GM12878 (cell line): ENCODE data around the gene AP4S1. TPM values are rescaled to one million over a fixed set of nuclear protein-coding genes. Genes with fewer than 3 reads are reported as not detected.

Experiments used
- ATAC-seq: fragments of 200-7000 bp; cut with Tn5 transposase; 3 replicates; pipeline ENCODE4 v1.9.1; 2020; ENCODE audit warnings: mild to moderate bottlenecking, moderate library complexity
- BruUV-seq: library from RNA; stranded (reverse); fragments of 400-500 nt; replicated peaks from 2 replicates; lab custom pipeline; 2021; lab: Mats Ljungman, UMichigan
- CTCF ChIA-PET: fragments of 300-600 bp; sonication (Branson Sonifier 250); formaldehyde crosslinking; extraction: SDS; loops from one replicate; lab custom pipeline; 2021; ENCODE audit warnings: inconsistent platforms; lab: Yijun Ruan, JAX
- POLR2A ChIA-PET: fragments of 350-600 bp; formaldehyde crosslinking; extraction: SDS; loops from one replicate; lab custom pipeline; 2021; ENCODE audit warnings: inconsistent platforms; lab: Charles Lee
- RAD21 ChIA-PET: fragments of 300-600 bp; sonication (Branson Sonifier 250); formaldehyde crosslinking; loops from one replicate; lab custom pipeline; 2023; ENCODE audit warnings: antibody characterized with exemption; ENCODE audit not compliant: unreplicated experiment; lab: Charles Lee
- SMC1A ChIA-PET: fragments of 300-600 bp; sonication (Branson Sonifier 250); formaldehyde crosslinking; loops from one replicate; lab custom pipeline; 2023; ENCODE audit not compliant: unreplicated experiment, uncharacterized antibody; lab: Charles Lee
- DNase-seq: peaks from one replicate; pipeline ENCODE4 v3.0.0-alpha.2; 2011; ENCODE audit warnings: low read depth, low spot score
- FAIRE-seq: peaks from 3 replicates; lab custom pipeline; 2011; peaks lifted over from hg19 to GRCh38; lab: Jason Lieb, UNC
- H2AFZ ChIP-seq: 2 replicates; pipeline ENCODE4 v1.6.0; 2011; ENCODE audit warnings: low read depth, low read length, control low read depth; ENCODE audit not compliant: control insufficient read depth
- H3K27ac ChIP-seq: 2 replicates; pipeline ENCODE4 v1.5.1; 2011; ENCODE audit warnings: control low read depth; ENCODE audit not compliant: control insufficient read depth, insufficient read depth
- H3K27me3 ChIP-seq, 2 experiments: replicated peaks in 1 of 2; 2 replicates each; pipeline versions ENCODE4 v1.6.0 to v1.6.1; 2011; ENCODE audit warnings: low read length in 1 of 2; ENCODE audit not compliant: control insufficient read depth in 2 of 2, insufficient read depth in 2 of 2
- H3K36me3 ChIP-seq, 2 experiments: 2 replicates each; pipeline ENCODE4 v1.5.1; 2011; ENCODE audit warnings: low read length in 1 of 2; ENCODE audit not compliant: control insufficient read depth in 2 of 2, insufficient read depth in 2 of 2
- H3K4me1 ChIP-seq: 2 replicates; pipeline ENCODE4 v1.6.1; 2011; ENCODE audit warnings: mild to moderate bottlenecking, low read length, moderate library complexity, mixed read lengths; ENCODE audit not compliant: control insufficient read depth, insufficient read depth
- H3K4me2 ChIP-seq: 2 replicates; pipeline ENCODE4 v1.6.0; 2011; ENCODE audit warnings: control low read depth; ENCODE audit not compliant: control insufficient read depth, insufficient read depth
- H3K4me3 ChIP-seq: fragments of 200-600 bp; sonication (generic); 2 replicates; pipeline ENCODE4 v1.5.1; 2016
- H3K79me2 ChIP-seq: 2 replicates; pipeline ENCODE4 v1.6.0; 2011; ENCODE audit warnings: low read length; ENCODE audit not compliant: control insufficient read depth, insufficient read depth
- H3K9ac ChIP-seq: 2 replicates; pipeline ENCODE4 v1.8.0; 2011; ENCODE audit warnings: low read length, control low read depth, mixed read lengths; ENCODE audit not compliant: control insufficient read depth, insufficient read depth
- H3K9me3 ChIP-seq: replicated peaks from 3 replicates; pipeline ENCODE4 v1.5.1; 2011; ENCODE audit warnings: mild to moderate bottlenecking, low read length; ENCODE audit not compliant: control insufficient read depth, insufficient read depth
- H4K20me1 ChIP-seq: 2 replicates; pipeline ENCODE4 v1.6.0; 2011; ENCODE audit not compliant: control insufficient read depth, insufficient read depth
- ATF2 ChIP-seq: IDR thresholded peaks from 2 replicates; pipeline ENCODE4 v1.6.1; 2012; ENCODE audit warnings: low read length, inconsistent platforms
- BACH1 ChIP-seq: fragments of 450-650 bp; IDR thresholded peaks from 2 replicates; pipeline ENCODE4 v1.6.1; 2017; ENCODE audit warnings: mild to moderate bottlenecking, borderline replicate concordance
- BCLAF1 ChIP-seq: fragments of 450-650 bp; IDR thresholded peaks from 2 replicates; pipeline ENCODE4 v1.6.1; 2017; ENCODE audit warnings: antibody characterized with exemption, mild to moderate bottlenecking, moderate library complexity
- BHLHE40 ChIP-seq, 2 experiments: fragments of 450-650 bp in 1 of 2; IDR thresholded peaks; 2 replicates each; pipeline ENCODE4 v1.6.1; 2011 to 2017; ENCODE audit warnings: low read depth in 2 of 2, borderline replicate concordance in 1 of 2, improper control_type of control experiment in 1 of 2, low read length in 1 of 2, mild to moderate bottlenecking in 1 of 2
- CBFB ChIP-seq: IDR thresholded peaks from 2 replicates; pipeline ENCODE4 v1.6.1; 2016; ENCODE audit warnings: antibody characterized with exemption, low read depth
- RBBP5 ChIP-seq: fragments of 200-600 bp; sonication (generic); conservative IDR thresholded peaks from 2 replicates; pipeline ENCODE4 v1.6.1; 2016
- SRF ChIP-seq, 2 experiments: IDR thresholded peaks; 2 replicates each; pipeline ENCODE4 v1.6.1; 2011; ENCODE audit warnings: low read depth in 2 of 2, low read length in 2 of 2, mild to moderate bottlenecking in 1 of 2, moderate library complexity in 1 of 2
- TARDBP ChIP-seq: IDR thresholded peaks from 2 replicates; pipeline ENCODE4 v1.6.1; 2016; ENCODE audit warnings: borderline replicate concordance
- TCF3 ChIP-seq: IDR thresholded peaks from 2 replicates; pipeline ENCODE4 v1.6.1; 2012; ENCODE audit warnings: low read depth, mild to moderate bottlenecking, low read length, borderline replicate concordance; ENCODE audit not compliant: insufficient read depth
- WRNIP1 ChIP-seq: IDR thresholded peaks from 2 replicates; pipeline ENCODE4 v1.6.1; 2011; ENCODE audit warnings: low read depth, low read length, improper control_type of control experiment, borderline replicate concordance
- ZNF207 ChIP-seq: fragments of 450-650 bp; IDR thresholded peaks from 2 replicates; pipeline ENCODE4 v1.6.1; 2014; ENCODE audit warnings: antibody characterized with exemption, mild to moderate bottlenecking, borderline replicate concordance
- WGBS: methylation state at CpG from one replicate; pipeline ENCODE4 v1.1.6; 2016; ENCODE audit warnings: low lambda C conversion rate; ENCODE audit not compliant: insufficient replicate concordance, insufficient coverage; ENCODE audit errors: missing lambda C conversion rate; 5-methylcytosine and 5-hydroxymethylcytosine counted together
- in situ Hi-C: fragments of 300-500 bp; cut with MboI; formaldehyde crosslinking; loops from 9 replicates; pipeline ENCODE4 v1.14.3; 2018; ENCODE audit warnings: mixed read lengths
- intact Hi-C: fragments of 100-400 bp; cut with micrococcal nuclease; formaldehyde crosslinking; loops from one replicate; pipeline ENCODE4 v1.14.2; 2022; ENCODE audit not compliant: unreplicated experiment
- polyA plus RNA-seq, 11 experiments: library from polyadenylated mRNA; depleted of rRNA in 4 of 11; unstranded in 6 of 11; stranded (reverse) in 5 of 11; fragments of >200 nt; fragmentation: Nextera tagmentation in 4 of 11; fragmentation: Illumina TruSeq in 1 of 11; extraction: Ambion mirVana in 4 of 11; extraction: Trizol in 1 of 11; gene quantifications; 1 replicate in 1 of 11; 2 replicates in 10 of 11; pipeline versions ENCODE4 v1.2.1 to v1.2.3, GENCODE V29; 2011 to 2016; ENCODE audit warnings: inconsistent platforms in 2 of 11, missing spikeins in 2 of 11, low read depth in 1 of 11
- total RNA-seq, 4 experiments: library from RNA; depleted of rRNA in 3 of 4; stranded (reverse); fragments of >200 nt in 3 of 4; fragmentation: Illumina TruSeq in 1 of 4; extraction: Trizol in 1 of 4; gene quantifications; 2 replicates each; pipeline versions ENCODE4 v1.2.1 to v1.2.3, GENCODE V29; 2013 to 2021
- TF ChIP-seq, protein P1 (sequence below), 3 experiments: IDR thresholded peaks in 2 of 3; conservative IDR thresholded peaks in 1 of 3; 2 replicates each; pipeline ENCODE4 v1.5.1; 2011; ENCODE audit warnings: low read depth in 3 of 3, low read length in 3 of 3, mild to moderate bottlenecking in 3 of 3, control low read depth in 2 of 3, moderate library complexity in 2 of 3, inconsistent platforms in 1 of 3, mixed read lengths in 1 of 3; ENCODE audit not compliant: control insufficient read depth in 2 of 3, insufficient read depth in 1 of 3; ENCODE audit errors: extremely low read depth in 1 of 3
- TF ChIP-seq, protein P2 (sequence below): fragments of 450-650 bp; formaldehyde crosslinking; IDR thresholded peaks from 2 replicates; pipeline ENCODE4 v1.4.0; 2022; ENCODE audit warnings: mild to moderate bottlenecking, moderate library complexity

The AP4S1 gene
- total and polyA plus RNA-seq, 10 of the 15 experiments (the other 5 are each of a cell fraction or from before 2014, with no cell fraction given), result 3.6 to 9.0 (median 5.7) TPM

- TF ChIP-seq BCLAF1, result no peak
- TF ChIP-seq SRF (IDR thresholded peaks at IDR 0.05; ENCODE audit: low read depth in 2 of 2, low read length in 2 of 2), result no peak
- no peak for TF ChIP-seq BACH1
Measured at GRCh38 chr14:31047503-31047902, 22.1 kb downstream of the AP4S1 start (continued).

DNA sequence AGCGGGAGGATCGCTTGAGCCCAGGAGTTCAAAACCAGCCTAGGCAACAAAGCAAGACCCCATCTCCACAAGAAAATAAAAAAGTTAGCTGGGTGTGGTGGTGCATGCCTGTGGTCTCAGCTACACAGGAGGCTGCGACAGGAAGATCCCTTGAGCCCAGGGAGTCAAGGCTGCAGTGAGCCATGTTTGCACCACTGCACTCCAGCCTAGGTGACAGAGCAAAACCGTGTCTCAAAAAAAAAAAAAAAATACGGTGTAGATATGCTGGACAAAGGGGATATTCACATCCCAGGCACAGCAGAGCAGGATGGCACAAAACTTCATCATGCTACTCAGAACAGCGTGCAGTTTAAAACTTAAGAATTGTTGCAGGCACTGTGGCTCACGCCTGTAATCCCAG, 25.6 kb downstream of the AP4S1 start:
- ChIA-PET POLR2A (interaction anchor here (0.6 kb wide), 1 partner anchor 358 kb away, joined by 3 read pairs; no protein-coding TSS in a partner anchor), CTCF (no interaction called here), RAD21 (no interaction called here), SMC1A (no interaction called here)
- H2AFZ ChIP-seq, result no peak overlapping the region
- H3K4me2 ChIP-seq, result no peak overlapping the region
- H3K36me3 ChIP-seq, result no peaks in the 10 kb centered on the region
- no peaks in the 10 kb centered on the region for H3K9me3 ChIP-seq
- in situ Hi-C loops, result no loop called here
- BruUV-seq, result no TSS peak
- ATAC-seq, result no peak
- H3K27ac ChIP-seq, result no peak overlapping the region
- no peaks in the 10 kb centered on the region for H4K20me1 ChIP-seq
- WGBS, result 87% methylated on average over 7 of the region's 7 CpGs
- no peaks in the 10 kb centered on the region for H3K79me2 ChIP-seq
- intact Hi-C loops, result no loop called here
- FAIRE-seq, result no peak
- H3K4me3 ChIP-seq, result no peak overlapping the region
- no peak for DNase-seq
- no peaks in the 10 kb centered on the region for H3K4me1 ChIP-seq
- no peak overlapping the region for H3K9ac ChIP-seq
- H3K27me3 ChIP-seq, result no peaks in the 10 kb centered on the region
- TF ChIP-seq, protein P1, sequence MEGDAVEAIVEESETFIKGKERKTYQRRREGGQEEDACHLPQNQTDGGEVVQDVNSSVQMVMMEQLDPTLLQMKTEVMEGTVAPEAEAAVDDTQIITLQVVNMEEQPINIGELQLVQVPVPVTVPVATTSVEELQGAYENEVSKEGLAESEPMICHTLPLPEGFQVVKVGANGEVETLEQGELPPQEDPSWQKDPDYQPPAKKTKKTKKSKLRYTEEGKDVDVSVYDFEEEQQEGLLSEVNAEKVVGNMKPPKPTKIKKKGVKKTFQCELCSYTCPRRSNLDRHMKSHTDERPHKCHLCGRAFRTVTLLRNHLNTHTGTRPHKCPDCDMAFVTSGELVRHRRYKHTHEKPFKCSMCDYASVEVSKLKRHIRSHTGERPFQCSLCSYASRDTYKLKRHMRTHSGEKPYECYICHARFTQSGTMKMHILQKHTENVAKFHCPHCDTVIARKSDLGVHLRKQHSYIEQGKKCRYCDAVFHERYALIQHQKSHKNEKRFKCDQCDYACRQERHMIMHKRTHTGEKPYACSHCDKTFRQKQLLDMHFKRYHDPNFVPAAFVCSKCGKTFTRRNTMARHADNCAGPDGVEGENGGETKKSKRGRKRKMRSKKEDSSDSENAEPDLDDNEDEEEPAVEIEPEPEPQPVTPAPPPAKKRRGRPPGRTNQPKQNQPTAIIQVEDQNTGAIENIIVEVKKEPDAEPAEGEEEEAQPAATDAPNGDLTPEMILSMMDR (IDR thresholded peaks at IDR 0.05 in 2 of 3, conservative IDR thresholded peaks at IDR 0.05 in 1 of 3; ENCODE audit: control insufficient read depth in 2 of 3, extremely low read depth in 1 of 3, insufficient read depth in 1 of 3, low read depth in 3 of 3, low read length in 3 of 3), result no peak
- no peak for TF ChIP-seq WRNIP1
- no peak for TF ChIP-seq ZNF207
- TF ChIP-seq RBBP5, result no peak
- TF ChIP-seq, protein P2, sequence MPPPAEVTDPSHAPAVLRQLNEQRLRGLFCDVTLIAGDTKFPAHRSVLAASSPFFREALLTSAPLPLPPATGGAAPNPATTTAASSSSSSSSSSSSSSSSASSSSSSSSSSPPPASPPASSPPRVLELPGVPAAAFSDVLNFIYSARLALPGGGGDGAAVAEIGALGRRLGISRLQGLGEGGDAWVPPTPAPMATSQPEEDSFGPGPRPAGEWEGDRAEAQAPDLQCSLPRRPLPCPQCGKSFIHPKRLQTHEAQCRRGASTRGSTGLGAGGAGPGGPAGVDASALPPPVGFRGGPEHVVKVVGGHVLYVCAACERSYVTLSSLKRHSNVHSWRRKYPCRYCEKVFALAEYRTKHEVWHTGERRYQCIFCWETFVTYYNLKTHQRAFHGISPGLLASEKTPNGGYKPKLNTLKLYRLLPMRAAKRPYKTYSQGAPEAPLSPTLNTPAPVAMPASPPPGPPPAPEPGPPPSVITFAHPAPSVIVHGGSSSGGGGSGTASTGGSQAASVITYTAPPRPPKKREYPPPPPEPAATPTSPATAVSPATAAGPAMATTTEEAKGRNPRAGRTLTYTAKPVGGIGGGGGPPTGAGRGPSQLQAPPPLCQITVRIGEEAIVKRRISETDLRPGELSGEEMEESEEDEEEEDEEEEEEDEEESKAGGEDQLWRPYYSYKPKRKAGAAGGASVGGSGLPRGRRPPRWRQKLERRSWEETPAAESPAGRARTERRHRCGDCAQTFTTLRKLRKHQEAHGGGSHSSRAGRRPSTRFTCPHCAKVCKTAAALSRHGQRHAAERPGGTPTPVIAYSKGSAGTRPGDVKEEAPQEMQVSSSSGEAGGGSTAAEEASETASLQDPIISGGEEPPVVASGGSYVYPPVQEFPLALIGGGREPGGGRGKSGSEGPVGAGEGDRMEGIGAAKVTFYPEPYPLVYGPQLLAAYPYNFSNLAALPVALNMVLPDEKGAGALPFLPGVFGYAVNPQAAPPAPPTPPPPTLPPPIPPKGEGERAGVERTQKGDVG, result no peak
- TF ChIP-seq TARDBP, result no peak
- no peak for TF ChIP-seq ATF2
- TF ChIP-seq TCF3, result no peak
- TF ChIP-seq BHLHE40 (IDR thresholded peaks at IDR 0.05; ENCODE audit: borderline replicate concordance in 1 of 2, low read depth in 2 of 2, low read length in 1 of 2), result no peak
- no peak for TF ChIP-seq CBFB
